ENCODE results near the gene OPRPN.

DNA sequence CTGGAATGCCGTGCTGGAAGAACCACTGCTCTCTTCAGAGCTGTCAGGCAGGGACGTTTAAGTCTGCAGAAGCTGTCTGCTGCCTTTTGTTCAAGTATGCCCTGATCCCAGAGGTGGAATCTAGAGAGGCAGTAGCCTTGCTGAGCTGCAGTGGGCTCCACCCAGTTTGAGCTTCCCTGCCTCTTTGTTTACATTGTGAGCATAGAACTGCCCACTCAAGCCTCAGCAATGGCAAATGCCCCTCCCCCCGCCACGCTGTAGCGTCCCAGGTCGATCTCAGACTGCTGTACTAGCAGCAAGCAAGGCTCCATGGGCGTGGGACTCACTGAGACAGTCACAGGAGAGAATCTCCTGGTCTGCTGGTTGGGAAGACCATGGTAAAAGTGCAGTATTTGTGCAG, 39.5 kb downstream of the OPRPN start:
- TF ChIP-seq, protein P1, sequence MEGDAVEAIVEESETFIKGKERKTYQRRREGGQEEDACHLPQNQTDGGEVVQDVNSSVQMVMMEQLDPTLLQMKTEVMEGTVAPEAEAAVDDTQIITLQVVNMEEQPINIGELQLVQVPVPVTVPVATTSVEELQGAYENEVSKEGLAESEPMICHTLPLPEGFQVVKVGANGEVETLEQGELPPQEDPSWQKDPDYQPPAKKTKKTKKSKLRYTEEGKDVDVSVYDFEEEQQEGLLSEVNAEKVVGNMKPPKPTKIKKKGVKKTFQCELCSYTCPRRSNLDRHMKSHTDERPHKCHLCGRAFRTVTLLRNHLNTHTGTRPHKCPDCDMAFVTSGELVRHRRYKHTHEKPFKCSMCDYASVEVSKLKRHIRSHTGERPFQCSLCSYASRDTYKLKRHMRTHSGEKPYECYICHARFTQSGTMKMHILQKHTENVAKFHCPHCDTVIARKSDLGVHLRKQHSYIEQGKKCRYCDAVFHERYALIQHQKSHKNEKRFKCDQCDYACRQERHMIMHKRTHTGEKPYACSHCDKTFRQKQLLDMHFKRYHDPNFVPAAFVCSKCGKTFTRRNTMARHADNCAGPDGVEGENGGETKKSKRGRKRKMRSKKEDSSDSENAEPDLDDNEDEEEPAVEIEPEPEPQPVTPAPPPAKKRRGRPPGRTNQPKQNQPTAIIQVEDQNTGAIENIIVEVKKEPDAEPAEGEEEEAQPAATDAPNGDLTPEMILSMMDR (conservative IDR thresholded peaks at IDR 0.05; ENCODE audit: low read depth, low read length): no peak
- no peak for TF ChIP-seq POLR2A (IDR thresholded peaks at IDR 0.05; ENCODE audit: low read depth, low read length)
- TF ChIP-seq RCOR1 (IDR thresholded peaks at IDR 0.05; ENCODE audit: insufficient replicate concordance, low read length): no peak
- no peak for TF ChIP-seq CEBPB (IDR thresholded peaks at IDR 0.05; ENCODE audit: low read depth, low read length)
- no peak for TF ChIP-seq BHLHE40 (IDR thresholded peaks at IDR 0.05; ENCODE audit: low read depth, low read length)
- TF ChIP-seq SMC3 (IDR thresholded peaks at IDR 0.05; ENCODE audit: low read depth, low read length): no peak
- no peak for TF ChIP-seq RAD21 (IDR thresholded peaks at IDR 0.05; ENCODE audit: low read length)
- TF ChIP-seq, protein P2, sequence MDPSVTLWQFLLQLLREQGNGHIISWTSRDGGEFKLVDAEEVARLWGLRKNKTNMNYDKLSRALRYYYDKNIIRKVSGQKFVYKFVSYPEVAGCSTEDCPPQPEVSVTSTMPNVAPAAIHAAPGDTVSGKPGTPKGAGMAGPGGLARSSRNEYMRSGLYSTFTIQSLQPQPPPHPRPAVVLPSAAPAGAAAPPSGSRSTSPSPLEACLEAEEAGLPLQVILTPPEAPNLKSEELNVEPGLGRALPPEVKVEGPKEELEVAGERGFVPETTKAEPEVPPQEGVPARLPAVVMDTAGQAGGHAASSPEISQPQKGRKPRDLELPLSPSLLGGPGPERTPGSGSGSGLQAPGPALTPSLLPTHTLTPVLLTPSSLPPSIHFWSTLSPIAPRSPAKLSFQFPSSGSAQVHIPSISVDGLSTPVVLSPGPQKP (IDR thresholded peaks at IDR 0.05; ENCODE audit: borderline replicate concordance, low read depth, low read length): no peak
- no peak for TF ChIP-seq MAFK (IDR thresholded peaks at IDR 0.05; ENCODE audit: low read depth, low read length)
- TF ChIP-seq CHD1 (IDR thresholded peaks at IDR 0.05; ENCODE audit: low read depth, low read length): no peak
- TF ChIP-seq RFX5 (IDR thresholded peaks at IDR 0.05; ENCODE audit: low read depth, low read length): no peak
- TF ChIP-seq, protein P3, sequence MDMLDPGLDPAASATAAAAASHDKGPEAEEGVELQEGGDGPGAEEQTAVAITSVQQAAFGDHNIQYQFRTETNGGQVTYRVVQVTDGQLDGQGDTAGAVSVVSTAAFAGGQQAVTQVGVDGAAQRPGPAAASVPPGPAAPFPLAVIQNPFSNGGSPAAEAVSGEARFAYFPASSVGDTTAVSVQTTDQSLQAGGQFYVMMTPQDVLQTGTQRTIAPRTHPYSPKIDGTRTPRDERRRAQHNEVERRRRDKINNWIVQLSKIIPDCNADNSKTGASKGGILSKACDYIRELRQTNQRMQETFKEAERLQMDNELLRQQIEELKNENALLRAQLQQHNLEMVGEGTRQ (IDR thresholded peaks at IDR 0.05; ENCODE audit: low read depth, low read length): no peak
- TF ChIP-seq FOS (IDR thresholded peaks at IDR 0.05; ENCODE audit: low read depth, low read length): no peak
- no peak for TF ChIP-seq MXI1 (IDR thresholded peaks at IDR 0.05; ENCODE audit: borderline replicate concordance, low read depth, low read length)

Data from IMR-90 (cell line).